ENCODE results near the gene TTLL3.

TTLL3 gene

GRCh38 chr3:9781978-9782603 is 28.0 kb upstream of the TTLL3 start:
- DNase-seq (ENCODE audit: low spot score): no peak

GRCh38 chr3:9782770-9783169 is 27.3 kb upstream of the TTLL3 start:
- DNase-seq (ENCODE audit: low spot score): no peak

GRCh38 chr3:9783954-9784353 is 26.1 kb upstream of the TTLL3 start:
- no peak for DNase-seq (ENCODE audit: low spot score)

GRCh38 chr3:9784965-9785364 is 25.1 kb upstream of the TTLL3 start:
- no peak for DNase-seq (ENCODE audit: low spot score)

GRCh38 chr3:9785602-9786001 is 24.5 kb upstream of the TTLL3 start:
- no peak for DNase-seq (ENCODE audit: low spot score)

GRCh38 chr3:9786209-9786739 is 23.8 kb upstream of the TTLL3 start:
- no peak for DNase-seq (ENCODE audit: low spot score)

- DNase-seq (ENCODE audit: low spot score): no peak
Observed at GRCh38 chr3:9786825-9787669, 23.0 kb upstream of the TTLL3 start.

GRCh38 chr3:9787714-9788113 is 22.3 kb upstream of the TTLL3 start:
- DNase-seq (ENCODE audit: low spot score): no peak

- no peak for DNase-seq (ENCODE audit: low spot score)
Observed at GRCh38 chr3:9791127-9791526, 18.9 kb upstream of the TTLL3 start.

GRCh38 chr3:9791790-9792404 is 18.2 kb upstream of the TTLL3 start:
- DNase-seq (ENCODE audit: low spot score): no peak

GRCh38 chr3:9792405-9793160 is 17.5 kb upstream of the TTLL3 start, which contains the start of the genes ARPC4 and TADA3:
ARPC4 (plus strand) TSS chr3:9793082; CDS start chr3:9793122, 40 bp downstream.
TADA3 (minus strand) TSS chr3:9792473; CDS start chr3:9791466, 1,007 bp downstream.
- DNase-seq (ENCODE audit: low spot score): peak; percentile 97

- no peak for DNase-seq (ENCODE audit: low spot score)
Observed at GRCh38 chr3:9793161-9793781, 16.8 kb upstream of the TTLL3 start.

- no peak for DNase-seq (ENCODE audit: low spot score)
Observed at GRCh38 chr3:9794400-9794799, 15.7 kb upstream of the TTLL3 start.

GRCh38 chr3:9795207-9795606 is 14.9 kb upstream of the TTLL3 start:
- no peak for DNase-seq (ENCODE audit: low spot score)

GRCh38 chr3:9797196-9797945 is 12.7 kb upstream of the TTLL3 start:
- DNase-seq (ENCODE audit: low spot score): no peak

- DNase-seq (ENCODE audit: low spot score): no peak
Observed at GRCh38 chr3:9800529-9800928, 9.5 kb upstream of the TTLL3 start.

- DNase-seq (ENCODE audit: low spot score): no peak
Observed at GRCh38 chr3:9803494-9803893, 6.6 kb upstream of the TTLL3 start.

- no peak for DNase-seq (ENCODE audit: low spot score)
Observed at GRCh38 chr3:9804996-9805395, 5.1 kb upstream of the TTLL3 start.

- DNase-seq (ENCODE audit: low spot score): no peak
Observed at GRCh38 chr3:9806137-9806536, 3.9 kb upstream of the TTLL3 start.

GRCh38 chr3:9806688-9807589 is 3.1 kb upstream of the TTLL3 start:
- no peak for DNase-seq (ENCODE audit: low spot score)

Data from left forelimb (tissue), 1 donor.